HTERT RPE-1 (cell line): ENCODE measurements around the gene PAEP.
"Not testable (repeated sequence)": the region's sequence is repeated elsewhere in the genome, so short reads cannot be mapped to it uniquely, and the experiment has no call there.

ENCODE experiments used
- in situ Hi-C: fragments of 300-500 bp; cut with MboI; formaldehyde crosslinking; loops from 4 replicates; pipeline ENCODE4 v1.14.3; 2020; ENCODE audit warnings: low sequenced_read_pairs

The PAEP gene

DNA sequence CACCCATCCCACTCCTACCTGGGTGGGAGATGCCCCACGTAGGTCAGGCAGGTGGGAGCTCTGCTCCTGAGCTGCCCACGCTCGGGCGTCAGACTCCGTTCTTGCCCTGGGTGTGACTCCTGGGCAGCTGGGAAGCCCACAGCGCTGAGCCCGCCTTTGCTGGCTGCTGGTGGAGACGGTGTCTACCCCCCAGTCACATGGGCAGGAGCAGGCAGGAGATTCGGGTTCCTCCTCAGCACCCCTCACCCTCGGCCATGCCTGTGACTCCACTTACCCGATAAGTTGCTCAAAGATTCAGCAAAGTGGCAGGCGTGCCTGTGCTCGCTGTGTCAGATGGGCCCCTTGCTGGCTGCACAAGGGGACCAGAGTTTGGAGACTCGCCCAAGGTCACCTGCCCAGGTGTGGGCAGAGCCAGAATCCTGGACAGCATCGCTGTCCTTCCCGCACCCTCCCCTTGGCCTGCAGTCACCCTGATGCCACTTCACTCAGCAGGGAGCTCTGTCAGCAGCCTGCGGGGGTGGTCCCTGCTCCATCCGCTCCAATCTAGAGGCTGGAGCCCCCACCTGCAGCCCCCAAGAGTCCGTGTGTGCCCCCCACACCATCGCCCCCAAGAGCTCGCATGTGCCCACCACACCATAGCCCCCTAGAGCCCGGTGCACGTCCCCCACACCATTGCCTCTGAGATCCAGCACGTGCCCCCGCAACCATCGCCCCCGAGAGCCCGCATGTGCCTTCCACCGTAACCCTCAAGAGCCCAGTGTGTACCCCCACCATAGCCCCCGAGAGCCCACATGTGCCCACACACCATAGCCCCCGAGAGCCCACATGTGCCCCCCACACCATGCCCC lies 36.1 kb upstream of the PAEP start:
- in situ Hi-C loops = no loop called here

DNA sequence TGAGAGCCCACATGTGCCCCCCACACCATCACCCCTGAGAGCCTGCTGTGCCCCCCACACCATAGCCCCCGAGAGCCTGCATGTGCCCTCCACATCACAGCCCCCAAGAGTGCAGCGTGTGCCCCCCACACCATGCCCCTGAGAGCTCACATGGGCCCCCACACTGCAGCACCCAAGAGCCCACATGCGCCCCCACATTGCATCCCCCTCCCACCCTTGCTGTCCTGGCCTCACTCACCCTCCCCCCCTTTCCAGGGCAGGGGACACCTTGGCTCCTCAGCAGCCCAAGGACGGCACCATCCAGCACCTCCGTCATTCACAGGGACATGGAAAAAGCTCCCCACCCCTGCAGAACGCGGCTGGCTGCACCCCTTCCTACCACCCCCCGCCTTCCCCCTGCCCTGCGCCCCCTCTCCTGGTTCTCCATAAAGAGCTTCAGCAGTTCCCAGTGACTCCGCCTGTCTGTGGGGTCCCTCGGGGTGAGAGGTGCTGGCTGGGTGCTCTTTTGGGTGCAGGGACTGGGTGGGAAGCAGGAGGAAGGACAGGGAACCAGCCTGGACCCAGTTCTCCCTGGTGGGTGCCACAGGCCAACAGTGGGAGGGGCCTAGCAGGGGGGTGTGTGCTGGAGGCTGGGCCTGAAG lies 35.3 kb upstream of the PAEP start:
- in situ Hi-C loops = no loop called here

GRCh38 chr9:135526730-135527571 lies 34.6 kb upstream of the PAEP start:
- in situ Hi-C loops = no loop called here

DNA sequence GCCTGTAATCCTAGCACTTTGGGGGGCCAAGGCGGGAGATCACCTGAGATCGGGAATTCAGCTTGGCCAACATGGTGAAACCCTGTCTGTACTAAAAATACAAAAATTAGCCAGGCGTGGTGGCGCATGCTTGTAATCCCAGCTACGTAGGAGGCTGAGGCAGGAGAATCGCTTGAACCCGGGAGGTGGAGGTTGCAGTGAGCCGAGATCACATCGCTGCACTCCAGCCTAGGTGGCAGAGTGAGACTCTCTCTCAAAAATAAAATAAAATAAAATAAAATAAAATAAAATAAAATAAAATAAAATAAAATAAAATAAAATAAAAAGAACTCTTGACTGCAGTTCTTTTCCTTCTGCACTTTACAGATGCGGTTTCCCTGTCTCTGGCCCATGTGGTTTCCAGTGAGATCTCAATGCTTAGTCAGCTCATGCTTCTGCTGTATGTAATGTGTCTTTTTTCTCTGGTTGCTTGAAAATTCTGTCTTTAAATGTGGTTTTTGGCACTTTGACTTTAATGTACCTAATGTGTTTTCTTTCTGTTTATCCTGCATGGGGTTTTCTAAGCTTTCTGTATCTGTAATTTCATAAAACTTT lies 32.6 kb upstream of the PAEP start:
- in situ Hi-C loops = not testable (repeated sequence)

- in situ Hi-C loops = no loop called here
Observed at GRCh38 chr9:135530146-135530545, 31.4 kb upstream of the PAEP start.

DNA sequence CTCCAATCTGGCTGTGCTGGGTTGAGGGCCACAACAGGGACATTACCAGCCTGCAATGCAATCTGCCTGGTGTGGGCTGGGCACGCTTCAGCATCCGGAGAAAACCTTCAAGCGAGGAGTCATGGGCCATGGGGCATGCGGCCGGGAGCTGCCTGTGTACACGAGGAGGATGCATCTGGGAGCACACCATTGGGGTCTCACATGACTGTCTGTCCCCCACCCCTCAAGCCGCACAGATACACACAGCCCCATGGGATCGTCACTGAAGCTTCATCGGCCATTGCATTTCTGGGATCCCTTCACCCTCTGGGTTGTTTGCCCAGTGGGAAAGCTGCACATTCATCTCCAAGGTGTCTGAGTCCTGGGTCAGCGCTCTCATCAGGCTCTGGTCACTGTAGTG lies 30.5 kb upstream of the PAEP start:
- in situ Hi-C loops = no loop called here

- in situ Hi-C loops = no loop called here
Observed at GRCh38 chr9:135533113-135533512, 28.4 kb upstream of the PAEP start.

GRCh38 chr9:135533674-135534073 lies 27.9 kb upstream of the PAEP start:
- in situ Hi-C loops = no loop called here

GRCh38 chr9:135534192-135534711 lies 27.3 kb upstream of the PAEP start:
- in situ Hi-C loops = not testable (repeated sequence)

- in situ Hi-C loops = not testable (repeated sequence)
Observed at GRCh38 chr9:135534826-135535225, 26.7 kb upstream of the PAEP start.

DNA sequence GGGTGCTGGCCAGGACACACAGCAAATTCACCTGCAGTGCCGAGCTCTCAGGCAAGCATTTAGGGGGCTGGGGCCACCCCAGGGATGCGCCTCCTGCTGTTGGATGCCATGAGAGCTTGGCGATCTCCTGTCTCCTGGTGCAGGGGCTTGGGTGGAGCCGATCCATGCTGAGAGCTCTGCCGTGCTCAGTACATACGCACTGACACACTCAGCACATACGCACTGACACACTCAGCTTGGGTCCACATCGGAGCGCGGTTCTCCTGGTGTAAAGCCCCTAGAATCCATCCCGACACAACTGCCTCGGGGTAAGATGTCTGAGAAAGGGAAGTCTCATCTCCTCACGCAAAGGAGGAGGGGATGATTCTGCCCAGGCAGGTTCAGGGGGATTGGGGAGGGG lies 25.9 kb upstream of the PAEP start:
- in situ Hi-C loops = not testable (repeated sequence)

GRCh38 chr9:135536216-135536615 lies 25.3 kb upstream of the PAEP start:
- in situ Hi-C loops = no loop called here

DNA sequence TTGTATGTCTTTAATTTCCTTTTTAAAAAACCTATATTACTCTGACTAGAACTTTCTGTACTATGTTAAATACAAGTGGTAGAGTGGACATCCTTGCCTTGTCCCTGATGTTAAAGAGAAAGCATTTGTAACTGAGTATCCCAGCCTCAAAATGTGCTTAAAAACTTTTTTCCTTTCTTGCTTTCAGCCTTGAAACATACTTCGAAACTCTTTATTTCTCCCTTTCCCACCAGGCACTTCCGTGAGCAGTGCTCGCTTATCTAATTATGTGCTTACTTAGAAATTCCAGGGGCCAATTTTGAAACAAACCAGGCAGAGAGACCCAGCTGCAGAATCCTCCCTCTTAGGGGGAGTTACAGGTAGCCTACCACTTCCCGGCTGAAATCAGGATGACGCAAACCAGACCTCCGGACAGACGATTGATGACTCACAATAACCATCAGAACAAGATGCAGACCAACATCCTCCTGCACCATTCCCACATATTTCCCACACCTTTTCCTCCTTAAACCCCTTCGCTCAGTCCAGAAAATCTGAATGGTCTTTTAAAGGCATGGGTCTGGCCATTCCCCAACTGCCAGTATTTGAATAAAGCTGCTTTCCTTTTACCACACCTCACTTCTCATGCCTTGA lies 18.2 kb upstream of the PAEP start:
- in situ Hi-C loops = not testable (repeated sequence)

- in situ Hi-C loops = no loop called here
Observed at GRCh38 chr9:135544981-135545635, 16.4 kb upstream of the PAEP start.

DNA sequence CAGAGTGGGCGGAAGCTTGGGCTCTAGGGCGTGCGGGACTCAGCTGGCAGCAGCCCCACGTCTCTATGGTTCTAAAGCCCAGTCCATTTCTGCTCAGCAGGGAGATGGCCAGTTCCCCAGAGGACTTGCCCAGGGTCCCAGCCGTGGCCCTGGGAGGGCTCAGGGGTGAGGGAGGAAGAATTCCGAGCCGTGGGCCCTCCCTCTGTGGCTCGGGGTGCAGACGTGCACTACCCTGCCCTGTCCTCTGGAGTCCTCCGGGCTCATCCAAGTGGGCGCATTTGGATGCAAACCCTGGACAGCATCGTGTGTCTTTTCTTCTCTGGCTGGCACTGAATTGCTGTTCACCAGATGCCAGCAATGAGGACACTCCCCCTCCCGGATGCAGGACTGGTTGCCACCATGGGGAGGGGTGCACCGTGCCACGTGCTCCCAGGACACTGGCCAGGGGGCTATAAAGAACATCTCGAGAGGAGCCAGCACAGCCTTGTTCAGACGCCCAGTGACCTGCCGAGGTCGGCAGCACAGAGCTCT lies 15.8 kb upstream of the PAEP start, which contains the start of gene OBP2A:
Gene OBP2A, plus strand, starts transcription at position 481 of the 531 bp plus-strand sequence. CDS start 55 bp downstream, outside the sequence.
- in situ Hi-C loops = not testable (repeated sequence)

DNA sequence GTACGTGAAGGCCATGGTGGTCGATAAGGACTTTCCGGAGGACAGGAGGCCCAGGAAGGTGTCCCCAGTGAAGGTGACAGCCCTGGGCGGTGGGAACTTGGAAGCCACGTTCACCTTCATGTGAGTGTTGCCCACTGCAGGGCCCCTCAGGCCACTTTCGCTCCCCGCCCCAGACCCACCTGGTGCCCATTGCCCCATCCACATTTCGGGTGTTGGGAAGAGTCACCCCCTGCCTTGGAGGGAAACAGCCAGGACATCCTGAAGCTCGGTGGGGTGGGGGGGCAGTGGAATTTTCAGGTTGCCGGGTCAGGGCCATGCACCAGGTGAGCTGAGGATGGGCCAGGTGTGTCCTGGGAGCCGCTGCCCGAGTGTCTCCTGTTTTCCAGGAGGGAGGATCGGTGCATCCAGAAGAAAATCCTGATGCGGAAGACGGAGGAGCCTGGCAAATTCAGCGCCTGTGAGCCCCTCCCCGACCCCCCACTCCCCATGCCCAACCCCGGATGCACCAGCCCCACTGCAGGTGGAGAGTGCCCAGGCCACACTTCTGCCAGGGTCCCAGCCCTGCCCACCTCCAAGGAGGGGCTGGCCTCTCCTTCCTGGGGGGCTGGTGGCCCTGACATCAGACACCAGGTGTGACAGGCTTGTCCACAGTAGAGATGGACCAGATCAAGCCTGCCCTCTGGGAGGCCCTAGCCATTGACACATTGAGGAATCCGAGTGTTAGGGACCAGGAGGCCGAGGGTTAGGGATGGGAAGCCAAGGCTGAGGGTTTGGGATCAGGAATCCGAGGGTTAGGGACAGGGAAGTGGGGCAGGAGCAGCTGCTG lies 14.6 kb upstream of the PAEP start:
- in situ Hi-C loops = not testable (repeated sequence)

DNA sequence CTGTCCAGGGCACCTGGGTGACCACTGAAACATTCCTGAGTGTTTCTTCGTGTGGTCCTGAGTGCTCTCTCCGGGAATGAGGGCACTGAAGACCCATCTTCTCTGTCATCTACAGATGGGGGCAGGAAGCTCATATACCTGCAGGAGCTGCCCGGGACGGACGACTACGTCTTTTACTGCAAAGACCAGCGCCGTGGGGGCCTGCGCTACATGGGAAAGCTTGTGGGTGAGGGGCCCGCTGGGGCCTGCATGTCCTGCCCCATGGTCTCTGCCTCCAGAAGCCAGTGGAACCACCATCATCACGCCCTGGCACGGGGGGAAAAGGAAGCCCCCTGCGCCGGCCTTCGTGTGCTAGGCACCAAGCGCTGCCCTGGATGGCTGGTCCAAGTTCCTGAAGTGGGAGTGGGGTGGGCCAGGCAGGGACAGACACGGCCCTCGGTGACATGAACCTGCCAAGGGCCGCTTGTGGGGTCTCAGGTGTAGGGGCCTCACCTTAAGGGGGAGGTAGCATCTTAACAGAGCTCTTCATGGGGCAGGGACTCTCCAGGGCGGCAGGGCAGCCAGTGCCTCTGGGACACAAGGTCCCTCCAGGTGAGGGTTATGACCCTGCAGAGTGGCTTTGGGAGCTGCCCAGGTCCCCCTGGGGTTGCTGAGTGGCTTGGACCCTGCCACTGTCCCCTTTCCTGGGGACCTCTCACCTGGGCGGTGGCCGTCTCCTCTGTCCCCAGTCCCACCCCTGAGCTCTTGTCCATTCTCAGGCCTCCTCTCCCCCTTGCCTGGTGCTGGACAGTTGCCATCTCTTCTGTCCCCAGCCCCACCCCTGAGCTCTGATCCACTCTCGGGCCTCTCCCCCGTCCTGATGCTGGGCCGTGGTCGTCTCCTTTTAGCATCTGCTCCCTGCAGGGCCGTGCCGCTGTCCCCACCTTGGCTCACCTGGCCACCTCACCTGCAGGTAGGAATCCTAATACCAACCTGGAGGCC lies 13.5 kb upstream of the PAEP start:
- in situ Hi-C loops = no loop called here
